ENCODE data around the gene CLEC16A.
A peak's percentile ranks its signal among the peaks of the same experiment; 100 is the strongest.

CLEC16A gene

GRCh38 chr16:11080327-11080967 is 136.1 kb downstream of the CLEC16A start:
- Histone ChIP-seq H3K79me2 (ENCODE audit: insufficient read depth, low read length) (no peaks in the 10 kb centered on the region; the same call in 1 of the 2 replicates), H3K4me1 (ENCODE audit: insufficient read depth, low read length) (peaks cover 47% of the 10 kb centered on the region), H3K9ac (ENCODE audit: low read depth, low read length) (no peak overlapping the region), H3K27ac (ENCODE audit: low read length) (peak overlapping the region; percentile 58), H3K4me2 (ENCODE audit: insufficient read depth, low read length) (no peak overlapping the region), H3K9me3 (ENCODE audit: insufficient read depth, low read length, severe bottlenecking) (no peaks in the 10 kb centered on the region), H4K20me1 (ENCODE audit: insufficient read depth, low read length) (no peaks in the 10 kb centered on the region), H3K36me3 (ENCODE audit: insufficient read depth, low read length) (peaks cover 29% of the 10 kb centered on the region), H2AFZ (ENCODE audit: low read depth, low read length) (no peak overlapping the region), H3K4me3 (ENCODE audit: low read depth in 1 of 2, low read length in 2 of 2) (no peak overlapping the region), H3K27me3 (ENCODE audit: insufficient read depth, low read length, poor library complexity) (no peaks in the 10 kb centered on the region)
- DNase-seq (no peak), ATAC-seq (ENCODE audit: insufficient read depth, low read depth) (no peak)
- TF ChIP-seq CTCF (IDR thresholded peaks at IDR 0.05; ENCODE audit: borderline replicate concordance, extremely low read depth, low read length, poor library complexity, severe bottlenecking) (no peak), EZH2 (IDR thresholded peaks at IDR 0.05; ENCODE audit: borderline replicate concordance, low read depth, low read length, severe bottlenecking) (no peak)

- no peak for TF ChIP-seq EZH2 (IDR thresholded peaks at IDR 0.05; ENCODE audit: borderline replicate concordance, low read depth, low read length, severe bottlenecking)
- TF ChIP-seq CTCF (IDR thresholded peaks at IDR 0.05; ENCODE audit: borderline replicate concordance, extremely low read depth, low read length, poor library complexity, severe bottlenecking): no peak
- no peaks in the 10 kb centered on the region for H3K27me3 ChIP-seq (ENCODE audit: insufficient read depth, low read length, poor library complexity)
- peaks cover 30% of the 10 kb centered on the region for H3K36me3 ChIP-seq (ENCODE audit: insufficient read depth, low read length)
- H3K4me2 ChIP-seq (ENCODE audit: insufficient read depth, low read length): no peak overlapping the region
- peak overlapping the region; percentile 58 for H3K27ac ChIP-seq (ENCODE audit: low read length)
- ATAC-seq (ENCODE audit: insufficient read depth, low read depth): no peak
- no peak overlapping the region for H3K9ac ChIP-seq (ENCODE audit: low read depth, low read length)
- H3K4me1 ChIP-seq (ENCODE audit: insufficient read depth, low read length): peaks cover 46% of the 10 kb centered on the region
- no peak overlapping the region for H3K4me3 ChIP-seq (ENCODE audit: low read depth in 1 of 2, low read length in 2 of 2)
- no peaks in the 10 kb centered on the region for H4K20me1 ChIP-seq (ENCODE audit: insufficient read depth, low read length)
- H3K9me3 ChIP-seq (ENCODE audit: insufficient read depth, low read length, severe bottlenecking): no peaks in the 10 kb centered on the region
- H3K79me2 ChIP-seq (ENCODE audit: insufficient read depth, low read length): peaks cover 5% of the 10 kb centered on the region
- H2AFZ ChIP-seq (ENCODE audit: low read depth, low read length): no peak overlapping the region
- DNase-seq: no peak
Measured at GRCh38 chr16:11080999-11081630, 136.8 kb downstream of the CLEC16A start.

DNA sequence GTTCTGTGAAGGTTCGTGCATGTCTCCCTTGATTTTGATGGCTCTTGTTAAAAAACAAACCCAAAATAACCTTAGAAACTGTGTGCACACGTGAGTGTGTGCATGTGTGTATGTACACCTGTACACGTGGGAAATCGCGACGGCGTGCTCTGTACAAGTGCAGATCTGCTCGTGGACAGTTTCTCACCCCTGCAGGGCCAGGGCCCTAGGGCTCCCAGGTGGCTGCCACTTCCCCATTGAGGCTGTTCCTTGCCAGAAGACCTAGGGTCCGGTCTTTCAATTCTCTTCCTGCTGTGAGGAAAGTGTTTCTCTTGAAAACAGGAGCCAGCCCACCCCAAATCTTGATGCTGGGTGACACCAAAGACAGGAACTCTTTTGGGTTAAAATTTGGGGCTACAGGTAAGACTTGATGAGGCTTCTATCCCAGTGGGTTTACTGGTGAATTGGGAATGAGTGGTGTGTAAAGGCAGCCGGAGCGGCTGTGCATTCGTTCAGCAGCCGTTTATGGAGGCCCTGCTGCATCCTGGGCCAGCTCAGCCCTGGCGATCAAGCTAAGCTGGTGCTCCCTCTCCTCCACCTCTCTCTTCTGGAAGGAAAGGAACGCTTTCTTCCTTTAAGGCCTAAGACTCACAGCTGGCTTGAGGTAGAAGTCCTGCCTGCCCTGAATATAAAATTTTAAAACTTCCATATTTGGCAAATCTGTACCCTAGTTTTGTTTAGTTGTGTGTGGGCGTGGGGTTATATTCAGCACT is 137.9 kb downstream of the CLEC16A start:
- ATAC-seq (ENCODE audit: insufficient read depth, low read depth) (no peak), DNase-seq (no peak)
- Histone ChIP-seq H3K27me3 (ENCODE audit: insufficient read depth, low read length, poor library complexity) (no peaks in the 10 kb centered on the region), H3K9ac (ENCODE audit: low read depth, low read length) (no peak overlapping the region), H3K36me3 (ENCODE audit: insufficient read depth, low read length) (peaks cover 22% of the 10 kb centered on the region), H3K79me2 (ENCODE audit: insufficient read depth, low read length) (peaks cover 7% of the 10 kb centered on the region; the same call in 1 of the 2 replicates), H3K9me3 (ENCODE audit: insufficient read depth, low read length, severe bottlenecking) (no peaks in the 10 kb centered on the region), H3K4me1 (ENCODE audit: insufficient read depth, low read length) (peaks cover 47% of the 10 kb centered on the region), H2AFZ (ENCODE audit: low read depth, low read length) (no peak overlapping the region), H4K20me1 (ENCODE audit: insufficient read depth, low read length) (no peaks in the 10 kb centered on the region), H3K27ac (ENCODE audit: low read length) (peak overlapping the region; percentile 98), H3K4me3 (ENCODE audit: low read depth in 1 of 2, low read length in 2 of 2) (no peak overlapping the region), H3K4me2 (ENCODE audit: insufficient read depth, low read length) (no peak overlapping the region)
- TF ChIP-seq EZH2 (IDR thresholded peaks at IDR 0.05; ENCODE audit: borderline replicate concordance, low read depth, low read length, severe bottlenecking): no peak
- TF ChIP-seq CTCF (IDR thresholded peaks at IDR 0.05; ENCODE audit: borderline replicate concordance, extremely low read depth, low read length, poor library complexity, severe bottlenecking): no peak
